B cell (primary cell): ENCODE measurements around the gene SYNE2. TPM values are rescaled to one million over a fixed set of nuclear protein-coding genes. Genes with fewer than 3 reads are reported as not detected.

Experiments
- ATAC-seq: fragments of 200-7000 bp; cut with Tn5 transposase; one replicate; pipeline ENCODE4 v1.10.0; 2021; ENCODE audit warnings: low read depth, mild to moderate bottlenecking, moderate number of reproducible peaks, moderate library complexity
- CTCF ChIA-PET: fragments of 350-600 bp; sonication (Branson Sonifier 250); formaldehyde crosslinking; loops from one replicate; lab custom pipeline; 2021; ENCODE audit warnings: antibody characterized with exemption, inconsistent platforms; lab: Charles Lee
- POLR2A ChIA-PET: fragments of 350-600 bp; sonication (Branson Sonifier 250); formaldehyde crosslinking; loops from one replicate; lab custom pipeline; 2021; ENCODE audit warnings: antibody characterized with exemption; lab: Charles Lee
- DNase-seq: peaks from one replicate; pipeline ENCODE4 v3.0.0; 2013
- H2AFZ ChIP-seq: 2 replicates; pipeline ENCODE4 v1.6.1; 2012; ENCODE audit warnings: mild to moderate bottlenecking, low read depth, low read length; ENCODE audit not compliant: insufficient read depth, poor library complexity, severe bottlenecking
- H3K27ac ChIP-seq, 2 donors: 1 replicate in 1 of 2; 2 replicates in 1 of 2; pipeline ENCODE4 v1.5.1; 2012 to 2013; ENCODE audit warnings: low read length in 2 of 2, mild to moderate bottlenecking in 2 of 2, moderate library complexity in 1 of 2
- H3K27me3 ChIP-seq, 4 experiments: fragments of 200-600 bp in 1 of 4; sonication (generic) in 1 of 4; replicated peaks in 1 of 4; 1 replicate in 2 of 4; 2 replicates in 2 of 4; pipeline versions ENCODE4 v1.6.1 to v1.7.0; 2013 to 2016; ENCODE audit warnings: low read length in 3 of 4, mild to moderate bottlenecking in 2 of 4, mixed read lengths in 1 of 4, moderate library complexity in 1 of 4; ENCODE audit not compliant: insufficient read depth in 4 of 4, control insufficient read depth in 3 of 4; ENCODE audit errors: control extremely low read depth in 1 of 4
- H3K36me3 ChIP-seq, 2 experiments: replicated peaks in 1 of 2; 1 replicate in 1 of 2; 2 replicates in 1 of 2; pipeline versions ENCODE4 v1.6.1 to v1.7.1; 2013; ENCODE audit warnings: low read length in 1 of 2; ENCODE audit not compliant: insufficient read depth in 2 of 2, control insufficient read depth in 1 of 2; ENCODE audit errors: control extremely low read depth in 1 of 2, extremely low read depth in 1 of 2
- H3K4me1 ChIP-seq, 2 donors: fragments of 200-600 bp in 1 of 2; sonication (generic) in 1 of 2; 1 replicate in 1 of 2; 2 replicates in 1 of 2; pipeline versions ENCODE4 v1.5.1 to v1.6.1; 2013 to 2017; ENCODE audit warnings: low read length in 2 of 2; ENCODE audit not compliant: control insufficient read depth in 2 of 2, insufficient read depth in 2 of 2
- H3K4me2 ChIP-seq: replicated peaks from 2 replicates; pipeline ENCODE3; 2012; ENCODE audit warnings: mild to moderate bottlenecking, low read depth, low read length; ENCODE audit not compliant: poor library complexity, severe bottlenecking
- H3K4me3 ChIP-seq, 5 experiments: fragments of 200-600 bp in 1 of 5; sonication (generic) in 1 of 5; 1 replicate in 3 of 5; 2 replicates in 2 of 5; pipeline versions ENCODE4 v1.5.1 to v1.7.0; 2011 to 2016; ENCODE audit warnings: low read length in 4 of 5, mild to moderate bottlenecking in 4 of 5, low read depth in 2 of 5, control low read depth in 1 of 5, moderate library complexity in 1 of 5; ENCODE audit not compliant: insufficient read depth in 1 of 5; ENCODE audit errors: control extremely low read depth in 1 of 5, extremely low read depth in 1 of 5
- H3K79me2 ChIP-seq: fragments of 200-600 bp; sonication (generic); one replicate; pipeline ENCODE4 v1.6.0; 2016; ENCODE audit warnings: low read length; ENCODE audit not compliant: control insufficient read depth, insufficient read depth
- H3K9ac ChIP-seq: fragments of 200-600 bp; sonication (generic); 2 replicates; pipeline ENCODE4 v1.6.1; 2017; ENCODE audit warnings: mild to moderate bottlenecking, low read length, moderate library complexity
- H3K9me3 ChIP-seq, 3 donors: one replicate each; pipeline versions ENCODE4 v1.6.1 to v1.7.1; 2013; ENCODE audit warnings: low read length in 2 of 3; ENCODE audit not compliant: control insufficient read depth in 2 of 3, insufficient read depth in 1 of 3; ENCODE audit errors: control extremely low read depth in 1 of 3
- H4K20me1 ChIP-seq: 2 replicates; pipeline ENCODE4 v1.6.0; 2012; ENCODE audit warnings: mild to moderate bottlenecking, low read length; ENCODE audit not compliant: insufficient read depth, control insufficient read depth, poor library complexity, severe bottlenecking
- H3K27ac Mint-ChIP-seq: one replicate; pipeline ENCODE4 v1.8.0; 2021; ENCODE audit warnings: mixed read lengths
- H3K27me3 Mint-ChIP-seq: one replicate; pipeline ENCODE4 v1.8.0; 2021; ENCODE audit warnings: mixed read lengths
- H3K4me1 Mint-ChIP-seq: one replicate; pipeline ENCODE4 v1.8.0; 2021; ENCODE audit warnings: mixed read lengths
- H3K4me3 Mint-ChIP-seq: one replicate; pipeline ENCODE4 v1.8.0; 2021; ENCODE audit warnings: mixed read lengths
- H3K9me3 Mint-ChIP-seq: one replicate; pipeline ENCODE4 v1.8.0; 2022; ENCODE audit warnings: mixed read lengths; ENCODE audit not compliant: insufficient read depth
- EZH2 ChIP-seq: IDR thresholded peaks from 2 replicates; pipeline ENCODE4 v1.6.1; 2012; ENCODE audit warnings: borderline replicate concordance, low read depth, mild to moderate bottlenecking, moderate library complexity, low read length; ENCODE audit not compliant: insufficient read depth, poor library complexity, severe bottlenecking
- WGBS: methylation state at CpG from one replicate; pipeline ENCODE4 v1.1.5; 2013; ENCODE audit warnings: missing lambda C conversion rate; ENCODE audit not compliant: insufficient coverage; 5-methylcytosine and 5-hydroxymethylcytosine counted together
- intact Hi-C: fragments of 100-400 bp; cut with micrococcal nuclease; formaldehyde crosslinking; loops from one replicate; pipeline ENCODE4 v1.10.0; 2022
- polyA plus RNA-seq: library from polyadenylated mRNA; depleted of rRNA; stranded (reverse); fragments of >200 nt; gene quantifications from 2 replicates; pipeline ENCODE4 v1.2.3, GENCODE V29; 2012
- total RNA-seq, 2 donors: library from RNA; stranded (reverse); fragments of 120-200 nt in 1 of 2; gene quantifications; 1 replicate in 1 of 2; 2 replicates in 1 of 2; pipeline versions ENCODE4 v1.2.3 to v1.2.4, GENCODE V29; 2013 to 2022
- TF ChIP-seq, protein P1 (sequence below): fragments of 200-600 bp; IDR thresholded peaks from one replicate; pipeline ENCODE4 v1.8.0; 2022; ENCODE audit warnings: antibody characterized with exemption, mild to moderate bottlenecking

Gene SYNE2
- total and polyA plus RNA-seq, 2 donors (not counting 1 experiment from before 2014, with no cell fraction given): 39.5 to 105 TPM

DNA sequence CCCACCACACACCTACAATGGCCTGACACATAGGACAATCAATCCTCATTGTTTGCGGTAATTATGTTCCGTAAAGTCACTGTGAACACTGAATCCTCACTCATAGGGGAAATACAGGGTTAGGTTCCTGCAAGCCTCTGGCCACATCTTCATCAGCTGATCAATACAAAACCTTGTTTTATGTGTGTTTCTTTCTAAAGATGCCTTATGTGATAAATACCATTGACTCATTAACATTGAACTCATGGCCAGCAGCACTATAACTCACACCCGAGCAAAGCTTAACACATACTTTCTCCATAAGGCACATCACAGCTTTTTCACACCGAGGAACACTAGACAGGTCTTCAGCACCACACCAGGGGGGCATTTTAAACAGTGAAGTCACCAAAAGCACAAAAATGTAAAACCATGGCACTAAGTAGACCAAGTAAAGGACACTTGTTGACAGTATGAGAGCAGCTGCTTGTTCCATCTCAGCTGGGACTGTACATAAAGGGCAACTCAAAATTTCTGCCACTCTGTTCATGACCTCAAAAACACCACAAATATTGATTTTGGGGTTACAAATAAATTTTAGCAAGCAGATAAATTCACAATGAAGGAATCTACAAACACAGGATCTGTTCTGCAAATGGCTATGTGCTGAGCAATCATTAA lies 380.9 kb downstream of the SYNE2 start:
- Mint-ChIP-seq H3K4me1 (peaks cover 67% of the 10 kb centered on the region), H3K27me3 (no peaks in the 10 kb centered on the region), H3K27ac (peak overlapping the region; percentile 96), H3K9me3 (no peaks in the 10 kb centered on the region), H3K4me3 (peak overlapping the region; percentile 77)
- no peak for TF ChIP-seq EZH2
- TF ChIP-seq, protein P1, sequence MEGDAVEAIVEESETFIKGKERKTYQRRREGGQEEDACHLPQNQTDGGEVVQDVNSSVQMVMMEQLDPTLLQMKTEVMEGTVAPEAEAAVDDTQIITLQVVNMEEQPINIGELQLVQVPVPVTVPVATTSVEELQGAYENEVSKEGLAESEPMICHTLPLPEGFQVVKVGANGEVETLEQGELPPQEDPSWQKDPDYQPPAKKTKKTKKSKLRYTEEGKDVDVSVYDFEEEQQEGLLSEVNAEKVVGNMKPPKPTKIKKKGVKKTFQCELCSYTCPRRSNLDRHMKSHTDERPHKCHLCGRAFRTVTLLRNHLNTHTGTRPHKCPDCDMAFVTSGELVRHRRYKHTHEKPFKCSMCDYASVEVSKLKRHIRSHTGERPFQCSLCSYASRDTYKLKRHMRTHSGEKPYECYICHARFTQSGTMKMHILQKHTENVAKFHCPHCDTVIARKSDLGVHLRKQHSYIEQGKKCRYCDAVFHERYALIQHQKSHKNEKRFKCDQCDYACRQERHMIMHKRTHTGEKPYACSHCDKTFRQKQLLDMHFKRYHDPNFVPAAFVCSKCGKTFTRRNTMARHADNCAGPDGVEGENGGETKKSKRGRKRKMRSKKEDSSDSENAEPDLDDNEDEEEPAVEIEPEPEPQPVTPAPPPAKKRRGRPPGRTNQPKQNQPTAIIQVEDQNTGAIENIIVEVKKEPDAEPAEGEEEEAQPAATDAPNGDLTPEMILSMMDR: no peak
- no peaks in the 10 kb centered on the region for H3K27me3 ChIP-seq
- WGBS: 100% methylated on average over 2 of the region's 4 CpGs
- H2AFZ ChIP-seq: no peak overlapping the region
- intact Hi-C loops: loop anchor here (2.0 kb wide), 1 partner anchor 269 kb away; the partner anchor contains the start of gene ZBTB25
- DNase-seq (no peak), ATAC-seq (no peak)
- POLR2A ChIA-PET: interaction anchor here (3.5 kb wide), 1 partner anchor 16 kb away, joined by 22 read pairs; no protein-coding TSS in a partner anchor
- peaks cover 52 to 57% of the 10 kb centered on the region in 2 donors for H3K4me1 ChIP-seq
- peak overlapping the region in 1 of 2 donors; percentile 99 for H3K27ac ChIP-seq
- no peak overlapping the region for H3K9ac ChIP-seq
- no peak overlapping the region for H3K4me3 ChIP-seq
- no peaks in the 10 kb centered on the region for H3K9me3 ChIP-seq
- CTCF ChIA-PET: interaction anchor here (0.7 to 6.2 kb wide), 4 partner anchors 11 to 70 kb away, joined by 4 to 60 read pairs (median 8); partner anchors contain the start of gene ESR2
- H3K4me2 ChIP-seq: peak overlapping the region; percentile 75
- no peaks in the 10 kb centered on the region for H3K79me2 ChIP-seq
- no peaks in the 10 kb centered on the region for H4K20me1 ChIP-seq
- peaks cover 0 to 5% of the 10 kb centered on the region in 2 experiments for H3K36me3 ChIP-seq
